ENCODE data around the gene SERTAD1. TPM values are rescaled to one million over a fixed set of nuclear protein-coding genes. Genes with fewer than 3 reads are reported as not detected.
A peak's percentile ranks its signal among the peaks of the same experiment; 100 is the strongest.
"Not testable (repeated sequence)": the region's sequence is repeated elsewhere in the genome, so short reads cannot be mapped to it uniquely, and the experiment has no call there.

SERTAD1 gene
- total RNA-seq, 1 donor, result 22.0 TPM

DNA sequence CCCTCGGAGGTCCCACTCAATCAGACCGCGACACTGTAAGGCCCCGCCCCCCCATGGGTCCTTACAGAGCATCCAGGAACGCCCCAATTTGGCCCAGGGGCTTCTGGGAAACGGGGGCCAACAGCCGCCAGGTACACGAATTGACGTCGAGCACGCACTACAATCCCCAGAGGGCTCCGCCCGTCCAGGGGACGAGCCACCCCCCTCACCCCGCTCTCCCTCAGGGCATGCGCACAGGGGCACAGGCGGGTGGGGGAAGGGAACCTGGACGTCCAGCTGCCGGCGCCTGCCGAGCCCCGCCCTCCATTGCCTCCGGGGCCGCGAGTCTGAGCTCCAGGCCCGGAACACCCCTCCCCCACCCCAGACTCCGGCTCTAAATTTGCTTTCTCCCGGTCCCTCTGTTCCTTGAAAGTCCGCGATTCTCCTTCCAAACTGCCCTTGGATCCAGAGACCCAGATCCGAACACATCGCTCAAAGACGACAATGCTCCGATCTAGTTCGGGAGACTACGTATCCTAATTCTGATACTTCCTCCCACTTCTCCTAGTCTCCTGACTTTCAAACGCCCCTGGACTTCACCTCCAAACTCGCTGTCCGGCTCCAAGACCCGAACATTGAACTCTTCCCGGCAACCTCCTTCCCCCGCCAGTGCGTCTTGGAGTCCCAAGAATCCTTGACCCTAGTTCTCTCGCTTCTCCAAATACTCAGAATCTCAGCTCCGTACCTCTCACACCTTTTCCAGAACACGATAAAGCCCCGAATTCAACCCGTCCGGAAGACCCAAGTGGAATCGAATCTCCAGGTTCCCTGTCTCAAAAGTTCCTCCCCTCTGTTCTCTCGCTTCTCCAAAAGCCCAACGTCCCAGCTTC lies 17.6 kb upstream of the SERTAD1 start:
- DNase-seq (ENCODE audit: low read depth), result peak; percentile 100
- peak overlapping the region; percentile 100 for H3K4me3 ChIP-seq (ENCODE audit: low read depth, low read length)
- TF ChIP-seq, protein P1, sequence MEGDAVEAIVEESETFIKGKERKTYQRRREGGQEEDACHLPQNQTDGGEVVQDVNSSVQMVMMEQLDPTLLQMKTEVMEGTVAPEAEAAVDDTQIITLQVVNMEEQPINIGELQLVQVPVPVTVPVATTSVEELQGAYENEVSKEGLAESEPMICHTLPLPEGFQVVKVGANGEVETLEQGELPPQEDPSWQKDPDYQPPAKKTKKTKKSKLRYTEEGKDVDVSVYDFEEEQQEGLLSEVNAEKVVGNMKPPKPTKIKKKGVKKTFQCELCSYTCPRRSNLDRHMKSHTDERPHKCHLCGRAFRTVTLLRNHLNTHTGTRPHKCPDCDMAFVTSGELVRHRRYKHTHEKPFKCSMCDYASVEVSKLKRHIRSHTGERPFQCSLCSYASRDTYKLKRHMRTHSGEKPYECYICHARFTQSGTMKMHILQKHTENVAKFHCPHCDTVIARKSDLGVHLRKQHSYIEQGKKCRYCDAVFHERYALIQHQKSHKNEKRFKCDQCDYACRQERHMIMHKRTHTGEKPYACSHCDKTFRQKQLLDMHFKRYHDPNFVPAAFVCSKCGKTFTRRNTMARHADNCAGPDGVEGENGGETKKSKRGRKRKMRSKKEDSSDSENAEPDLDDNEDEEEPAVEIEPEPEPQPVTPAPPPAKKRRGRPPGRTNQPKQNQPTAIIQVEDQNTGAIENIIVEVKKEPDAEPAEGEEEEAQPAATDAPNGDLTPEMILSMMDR (IDR thresholded peaks at IDR 0.05; ENCODE audit: insufficient read depth, low read depth, low read length), result no peak

DNA sequence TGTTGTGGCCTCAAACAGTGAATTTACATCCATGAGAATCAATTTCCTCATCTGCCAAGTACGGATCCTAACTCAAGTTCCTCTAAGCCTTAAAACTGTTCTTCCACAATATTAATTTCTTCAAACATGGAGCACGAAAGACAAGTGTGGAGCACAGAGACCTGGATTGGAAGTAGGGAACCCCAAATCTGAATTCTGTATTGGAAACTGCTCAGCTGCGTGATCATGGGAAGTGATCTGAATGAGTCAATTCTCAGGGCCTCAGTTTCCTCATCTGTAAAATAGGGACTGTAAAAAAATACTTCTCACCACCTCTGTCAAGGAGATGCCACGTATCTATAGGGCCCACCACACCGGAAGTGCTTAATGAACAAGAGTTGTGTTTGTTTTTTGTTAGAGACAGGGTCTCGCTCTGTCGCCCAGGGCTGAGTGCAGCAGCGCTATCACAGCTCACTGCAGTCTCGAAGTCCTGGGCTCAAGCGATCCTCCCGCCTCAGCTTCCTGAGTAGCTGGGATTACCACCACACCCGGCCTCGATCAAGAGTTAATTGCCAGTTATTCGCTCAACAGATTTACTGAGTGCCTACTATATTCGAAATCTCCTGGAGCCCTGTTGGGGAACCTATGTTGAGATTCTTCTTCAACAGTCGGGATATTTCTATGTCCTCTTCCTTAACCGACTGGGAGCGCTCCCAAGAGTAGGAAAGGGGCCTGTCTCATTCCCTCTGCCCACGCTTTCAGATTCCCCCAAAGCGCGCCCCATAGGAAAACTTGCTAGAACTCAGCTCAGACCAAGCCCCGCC lies 16.7 kb upstream of the SERTAD1 start:
- TF ChIP-seq, protein P1 (IDR thresholded peaks at IDR 0.05; ENCODE audit: insufficient read depth, low read depth, low read length), result no peak
- H3K4me3 ChIP-seq (ENCODE audit: low read depth, low read length), result peak overlapping the region; percentile 72
- no peak for DNase-seq (ENCODE audit: low read depth)

DNA sequence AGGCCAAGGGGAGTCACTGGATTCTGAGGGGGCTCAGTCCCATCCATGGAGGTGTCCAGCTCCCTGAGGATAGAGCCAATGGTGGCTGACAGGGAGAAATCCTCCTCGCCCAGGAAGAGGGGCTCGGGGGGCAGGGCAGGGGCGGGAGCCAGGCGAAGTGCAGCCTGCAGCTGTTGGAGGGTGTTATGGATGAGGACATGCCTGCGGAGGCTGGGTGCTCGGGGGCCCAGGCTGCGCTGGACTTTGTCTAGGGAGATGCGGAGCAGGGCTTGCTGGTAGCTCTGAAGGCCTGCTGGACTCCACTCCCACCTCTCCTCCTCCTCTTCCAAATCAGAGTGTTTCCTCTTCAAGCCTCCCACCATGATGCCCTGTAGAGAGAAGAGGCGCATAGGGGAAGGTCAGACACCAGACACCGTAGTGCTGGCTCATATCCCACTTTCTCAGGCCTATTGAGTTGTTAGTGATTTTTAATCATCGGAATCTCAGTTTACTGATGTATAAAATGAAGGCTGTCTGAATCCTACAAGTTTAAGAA lies 16.0 kb upstream of the SERTAD1 start:
- TF ChIP-seq, protein P1 (IDR thresholded peaks at IDR 0.05; ENCODE audit: insufficient read depth, low read depth, low read length), result no peak
- no peak for DNase-seq (ENCODE audit: low read depth)
- peak overlapping the region; percentile 72 for H3K4me3 ChIP-seq (ENCODE audit: low read depth, low read length)

DNA sequence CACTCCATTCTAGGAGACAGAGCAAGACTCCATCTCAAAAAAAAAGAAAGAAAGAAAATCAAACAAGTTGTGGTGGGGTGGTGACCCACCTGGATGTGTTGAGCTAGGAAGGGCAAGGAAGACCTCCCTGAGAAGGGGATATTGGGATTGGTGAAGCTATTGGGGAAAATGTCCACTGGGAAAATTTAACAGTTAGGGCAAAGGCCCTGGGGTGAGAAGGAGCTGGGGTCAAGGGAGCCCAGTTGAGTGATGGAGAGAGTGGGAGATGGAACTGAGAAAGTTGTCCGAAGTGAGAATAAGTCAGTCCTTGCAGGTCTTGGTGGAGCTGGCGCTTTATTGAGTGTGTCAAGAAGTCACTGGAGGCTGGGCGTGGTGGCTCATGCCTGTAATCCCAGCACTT lies 12.5 kb upstream of the SERTAD1 start:
- H3K4me3 ChIP-seq (ENCODE audit: low read depth, low read length), result no peak overlapping the region
- TF ChIP-seq, protein P1 (IDR thresholded peaks at IDR 0.05; ENCODE audit: insufficient read depth, low read depth, low read length), result no peak
- DNase-seq (ENCODE audit: low read depth), result no peak

DNA sequence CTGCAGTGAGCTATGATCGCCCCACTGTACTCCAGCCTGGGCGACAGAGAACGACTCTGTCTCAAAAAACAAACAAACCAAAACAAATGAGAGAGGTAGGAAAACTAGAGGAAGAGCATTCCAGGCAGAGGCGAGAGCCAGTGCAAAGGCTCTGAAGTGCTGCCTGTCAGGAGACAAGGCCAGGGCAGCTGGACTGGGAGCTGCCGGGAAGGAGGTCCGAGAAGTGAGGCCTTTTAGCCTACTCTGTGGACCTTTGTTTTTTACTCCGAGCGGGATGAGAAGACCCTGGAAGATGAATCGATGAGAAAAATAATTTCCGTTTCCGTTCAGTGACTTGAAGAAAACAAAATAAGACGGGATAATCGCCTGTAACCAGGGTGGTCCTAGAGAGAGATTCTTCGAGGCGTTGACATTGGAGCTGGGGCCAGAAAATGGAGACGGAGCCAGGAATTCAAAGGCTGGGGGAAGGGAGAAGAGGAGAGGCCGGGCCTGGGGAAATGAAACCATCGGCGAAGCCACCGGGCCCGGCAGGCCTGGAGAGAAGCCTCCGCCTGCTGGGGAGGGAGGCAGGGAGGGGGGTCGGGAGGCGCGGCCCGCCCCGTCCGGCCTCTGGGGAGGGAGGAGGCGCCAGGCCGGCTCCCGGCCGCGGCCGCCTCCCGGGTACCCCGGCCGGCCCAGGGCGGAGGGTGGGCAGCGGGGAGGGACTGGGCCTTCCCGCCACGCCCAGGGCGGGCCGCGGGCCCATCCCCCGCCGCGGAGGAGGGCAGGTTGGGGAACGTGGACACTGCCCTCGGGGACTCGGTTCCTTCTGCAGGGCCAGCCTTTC lies 7.8 kb upstream of the SERTAD1 start:
- H3K4me3 ChIP-seq (ENCODE audit: low read depth, low read length), result peak overlapping the region; percentile 54
- peak; percentile 94 for DNase-seq (ENCODE audit: low read depth)
- TF ChIP-seq, protein P1 (IDR thresholded peaks at IDR 0.05; ENCODE audit: insufficient read depth, low read depth, low read length), result no peak

DNA sequence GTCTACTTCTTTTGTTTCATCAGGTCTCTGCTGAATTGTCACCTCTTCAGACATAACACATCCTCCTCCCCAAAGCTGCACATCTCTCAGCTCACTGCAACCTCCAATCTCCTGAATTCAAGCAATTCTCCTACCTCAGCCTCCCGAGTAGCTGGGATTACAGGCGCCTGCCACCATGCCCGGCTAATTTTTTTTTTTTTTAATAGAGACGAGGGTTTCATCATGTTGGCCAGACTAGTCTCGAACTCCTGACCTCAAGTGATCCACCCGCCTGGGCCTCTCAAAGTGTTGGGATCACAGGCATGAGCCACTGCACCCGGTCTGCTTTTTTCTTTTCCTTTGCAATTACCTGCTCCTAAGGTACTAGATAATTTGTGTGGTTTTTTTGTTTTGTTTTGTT lies 7.0 kb upstream of the SERTAD1 start:
- peak overlapping the region; percentile 54 for H3K4me3 ChIP-seq (ENCODE audit: low read depth, low read length)
- DNase-seq (ENCODE audit: low read depth), result not testable (repeated sequence)
